PC-3 (cell line): ENCODE results near the gene FHAD1. TPM values are rescaled to one million over a fixed set of nuclear protein-coding genes. Genes with fewer than 3 reads are reported as not detected.

Experiments used
- ATAC-seq: fragments of 200-7000 bp; cut with Tn5 transposase; 2 replicates; pipeline ENCODE4 v1.9.1; 2020; ENCODE audit warnings: mild to moderate bottlenecking, moderate library complexity
- BruUV-seq: library from RNA; stranded (reverse); fragments of 400-500 nt; replicated peaks from 2 replicates; lab custom pipeline; 2021; lab: Mats Ljungman, UMichigan
- CTCF ChIA-PET: fragments of 300-600 bp; sonication (Branson Sonifier 250); formaldehyde crosslinking; loops from one replicate; lab custom pipeline; 2022; ENCODE audit warnings: antibody characterized with exemption; lab: Charles Lee
- POLR2A ChIA-PET: fragments of 300-600 bp; sonication (Branson Sonifier 250); formaldehyde crosslinking; loops from one replicate; lab custom pipeline; 2022; ENCODE audit warnings: antibody characterized with exemption; ENCODE audit not compliant: unreplicated experiment; lab: Charles Lee
- DNase-seq: peaks from one replicate; pipeline ENCODE4 v3.0.0-alpha.2; 2015
- H2AFZ ChIP-seq: fragments of 300-600 bp; sonication (generic); 2 replicates; pipeline ENCODE4 v1.6.0; 2016; ENCODE audit warnings: antibody characterized with exemption, low read length
- H3F3A ChIP-seq: fragments of 300-600 bp; sonication (generic); one replicate; pipeline ENCODE4 v1.6.0; 2017; ENCODE audit warnings: antibody characterized with exemption, low read length, control low read depth, mild to moderate bottlenecking; ENCODE audit not compliant: unreplicated experiment
- H3K27ac ChIP-seq: fragments of 300-600 bp; sonication (generic); 2 replicates; pipeline ENCODE4 v1.5.1; 2016; ENCODE audit warnings: mild to moderate bottlenecking, low read length
- H3K27me3 ChIP-seq: fragments of 300-600 bp; sonication (generic); 2 replicates; pipeline ENCODE4 v1.6.1; 2016; ENCODE audit warnings: low read length, mixed read lengths
- H3K36me3 ChIP-seq: fragments of 300-600 bp; sonication (generic); 2 replicates; pipeline ENCODE4 v1.6.1; 2016; ENCODE audit warnings: low read depth, mixed run types, low read length, mixed read lengths
- H3K4me1 ChIP-seq: fragments of 300-600 bp; sonication (generic); 2 replicates; pipeline ENCODE4 v1.5.1; 2016; ENCODE audit warnings: low read length; ENCODE audit not compliant: insufficient read depth
- H3K4me2 ChIP-seq: fragments of 300-600 bp; sonication (generic); 2 replicates; pipeline ENCODE4 v1.6.0; 2016; ENCODE audit warnings: low read length
- H3K4me3 ChIP-seq: fragments of 300-600 bp; sonication (generic); 2 replicates; pipeline ENCODE4 v1.5.1; 2016; ENCODE audit warnings: mild to moderate bottlenecking, low read length, mixed read lengths
- H3K79me2 ChIP-seq: fragments of 300-600 bp; sonication (generic); 2 replicates; pipeline ENCODE4 v1.6.1; 2017; ENCODE audit warnings: low read length, mixed read lengths
- H3K9ac ChIP-seq: fragments of 300-600 bp; sonication (generic); 2 replicates; pipeline ENCODE4 v1.6.0; 2016; ENCODE audit warnings: mild to moderate bottlenecking, low read length
- H3K9me2 ChIP-seq: fragments of 300-600 bp; sonication (generic); replicated peaks from 2 replicates; pipeline ENCODE4 v1.6.1; 2016; ENCODE audit warnings: mixed run types, low read length, mixed read lengths
- H3K9me3 ChIP-seq: fragments of 300-600 bp; sonication (generic); 2 replicates; pipeline ENCODE4 v1.6.1; 2016; ENCODE audit warnings: low read length, mixed read lengths
- H4K20me1 ChIP-seq: fragments of 300-600 bp; sonication (generic); 2 replicates; pipeline ENCODE4 v1.6.1; 2016; ENCODE audit warnings: low read length, mixed read lengths
- EZH2 ChIP-seq: fragments of 300-600 bp; sonication (generic); IDR thresholded peaks from one replicate; pipeline ENCODE4 v1.6.1; 2017; ENCODE audit warnings: antibody characterized with exemption, mild to moderate bottlenecking, low read length; ENCODE audit not compliant: unreplicated experiment
- EZH2phosphoT487 ChIP-seq: fragments of 300-600 bp; sonication (generic); IDR thresholded peaks from 2 replicates; pipeline ENCODE4 v1.6.1; 2018; ENCODE audit warnings: mild to moderate bottlenecking, antibody characterized with exemption, low read length, borderline replicate concordance
- intact Hi-C: fragments of 100-400 bp; cut with micrococcal nuclease; formaldehyde crosslinking; loops from 2 replicates; pipeline ENCODE4 v1.9.0; 2023
- total RNA-seq: library from RNA; depleted of rRNA; stranded (reverse); fragments of >200 nt; gene quantifications from 2 replicates; pipeline ENCODE4 v1.2.3, GENCODE V29; 2014
- TF ChIP-seq, protein P1 (sequence below): fragments of 300-600 bp; sonication (generic); conservative IDR thresholded peaks from 2 replicates; pipeline ENCODE4 v1.5.1; 2017; ENCODE audit warnings: antibody characterized with exemption, low read depth, mild to moderate bottlenecking, low read length

FHAD1 gene
- total RNA-seq, 1 experiment from 2014 or later: 0.95 TPM

- BruUV-seq: no TSS peak
- no peak overlapping the region for H3K9ac ChIP-seq
- TF ChIP-seq EZH2 (no peak), EZH2phosphoT487 (no peak)
- TF ChIP-seq, protein P1, sequence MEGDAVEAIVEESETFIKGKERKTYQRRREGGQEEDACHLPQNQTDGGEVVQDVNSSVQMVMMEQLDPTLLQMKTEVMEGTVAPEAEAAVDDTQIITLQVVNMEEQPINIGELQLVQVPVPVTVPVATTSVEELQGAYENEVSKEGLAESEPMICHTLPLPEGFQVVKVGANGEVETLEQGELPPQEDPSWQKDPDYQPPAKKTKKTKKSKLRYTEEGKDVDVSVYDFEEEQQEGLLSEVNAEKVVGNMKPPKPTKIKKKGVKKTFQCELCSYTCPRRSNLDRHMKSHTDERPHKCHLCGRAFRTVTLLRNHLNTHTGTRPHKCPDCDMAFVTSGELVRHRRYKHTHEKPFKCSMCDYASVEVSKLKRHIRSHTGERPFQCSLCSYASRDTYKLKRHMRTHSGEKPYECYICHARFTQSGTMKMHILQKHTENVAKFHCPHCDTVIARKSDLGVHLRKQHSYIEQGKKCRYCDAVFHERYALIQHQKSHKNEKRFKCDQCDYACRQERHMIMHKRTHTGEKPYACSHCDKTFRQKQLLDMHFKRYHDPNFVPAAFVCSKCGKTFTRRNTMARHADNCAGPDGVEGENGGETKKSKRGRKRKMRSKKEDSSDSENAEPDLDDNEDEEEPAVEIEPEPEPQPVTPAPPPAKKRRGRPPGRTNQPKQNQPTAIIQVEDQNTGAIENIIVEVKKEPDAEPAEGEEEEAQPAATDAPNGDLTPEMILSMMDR: no peak
- no peaks in the 10 kb centered on the region for H3K79me2 ChIP-seq
- ATAC-seq (no peak), DNase-seq (no peak)
- H2AFZ ChIP-seq: no peak overlapping the region
- no peak overlapping the region for H3K4me2 ChIP-seq
- POLR2A ChIA-PET: no interaction called here
- no peak overlapping the region for H3K4me3 ChIP-seq
- H3F3A ChIP-seq: no peaks in the 10 kb centered on the region
- H3K36me3 ChIP-seq: no peaks in the 10 kb centered on the region
- intact Hi-C loops: no loop called here
- H3K4me1 ChIP-seq: no peaks in the 10 kb centered on the region
- H3K9me2 ChIP-seq: no peaks in the 10 kb centered on the region
- H3K9me3 ChIP-seq: no peaks in the 10 kb centered on the region
- CTCF ChIA-PET: no interaction called here
- no peak overlapping the region for H3K27ac ChIP-seq
- no peaks in the 10 kb centered on the region for H3K27me3 ChIP-seq
- no peaks in the 10 kb centered on the region for H4K20me1 ChIP-seq
Observed at GRCh38 chr1:15236321-15236721, 10.7 kb upstream of the FHAD1 start.

DNA sequence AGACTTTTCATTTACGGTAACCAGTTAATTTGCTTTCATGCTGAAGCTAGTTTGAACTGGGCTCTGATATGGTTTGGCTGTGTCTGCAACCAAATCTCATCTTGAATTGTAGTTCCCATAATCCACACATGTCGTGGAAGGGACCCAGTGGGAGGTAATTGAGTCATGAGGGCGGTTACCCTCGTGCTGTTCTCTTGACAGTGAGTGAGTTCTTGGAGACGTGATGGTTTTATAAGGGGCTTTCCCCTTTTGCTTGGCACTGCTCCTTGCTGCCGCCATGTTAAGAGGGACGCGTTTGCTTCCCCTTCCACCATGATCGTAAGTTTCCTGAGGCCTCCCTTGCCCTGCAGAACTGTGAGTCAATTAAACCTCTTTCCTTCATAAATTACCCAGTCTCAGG, 10.3 kb upstream of the FHAD1 start:
- Histone ChIP-seq H3K4me1 (no peaks in the 10 kb centered on the region), H3F3A (no peaks in the 10 kb centered on the region), H3K79me2 (no peaks in the 10 kb centered on the region), H3K9me2 (no peaks in the 10 kb centered on the region), H3K27ac (no peak overlapping the region), H2AFZ (no peak overlapping the region), H4K20me1 (no peaks in the 10 kb centered on the region), H3K9ac (no peak overlapping the region), H3K4me2 (no peak overlapping the region), H3K36me3 (no peaks in the 10 kb centered on the region), H3K4me3 (no peak overlapping the region), H3K9me3 (no peaks in the 10 kb centered on the region), H3K27me3 (no peaks in the 10 kb centered on the region)
- BruUV-seq: no TSS peak
- ATAC-seq (no peak), DNase-seq (no peak)
- POLR2A ChIA-PET: no interaction called here
- TF ChIP-seq, protein P1: no peak
- TF ChIP-seq EZH2: no peak
- TF ChIP-seq EZH2phosphoT487: no peak
- intact Hi-C loops: no loop called here
- CTCF ChIA-PET: no interaction called here

- Histone ChIP-seq H3K36me3 (no peaks in the 10 kb centered on the region), H3F3A (no peaks in the 10 kb centered on the region), H3K4me3 (no peak overlapping the region), H3K4me2 (no peak overlapping the region), H3K27me3 (no peaks in the 10 kb centered on the region), H3K9me2 (no peaks in the 10 kb centered on the region), H3K79me2 (no peaks in the 10 kb centered on the region), H3K4me1 (no peaks in the 10 kb centered on the region), H3K9me3 (no peaks in the 10 kb centered on the region), H3K27ac (no peak overlapping the region), H2AFZ (no peak overlapping the region), H4K20me1 (no peaks in the 10 kb centered on the region), H3K9ac (no peak overlapping the region)
- ChIA-PET POLR2A (no interaction called here), CTCF (no interaction called here)
- no TSS peak for BruUV-seq
- intact Hi-C loops: no loop called here
- DNase-seq (no peak), ATAC-seq (no peak)
- TF ChIP-seq EZH2: no peak
- TF ChIP-seq, protein P1: no peak
- TF ChIP-seq EZH2phosphoT487: no peak
Observed at GRCh38 chr1:15238789-15239188, 8.2 kb upstream of the FHAD1 start.
